ENCODE results near the gene RFX2. TPM values are rescaled to one million over a fixed set of nuclear protein-coding genes. Genes with fewer than 3 reads are reported as not detected.
"Not testable (repeated sequence)": the region's sequence is repeated elsewhere in the genome, so short reads cannot be mapped to it uniquely, and the experiment has no call there.

RFX2 gene
- total RNA-seq, 1 donor from 2014 or later, result 6.2 TPM

- Mint-ChIP-seq H3K9me3 (no peaks in the 10 kb centered on the region), H3K27me3 (ENCODE audit: insufficient read depth, low read depth) (peaks cover 4% of the 10 kb centered on the region), H3K4me1 (peaks cover 15% of the 10 kb centered on the region), H3K27ac (no peak overlapping the region), H3K36me3 (peaks cover 16% of the 10 kb centered on the region), H3K4me3 (no peak overlapping the region)
- Histone ChIP-seq H2AFZ (replicated peaks) (no peak overlapping the region), H3K9ac (no peak overlapping the region), H3F3A (ENCODE audit: low read depth) (no peaks in the 10 kb centered on the region), H3K36me3 (no peaks in the 10 kb centered on the region), H3K79me2 (ENCODE audit: low read depth) (no peaks in the 10 kb centered on the region), H3K27me3 (no peaks in the 10 kb centered on the region), H3K4me3 (no peak overlapping the region), H3K9me3 (ENCODE audit: low read depth) (no peaks in the 10 kb centered on the region), H3K27ac (no peak overlapping the region), H3K4me2 (no peak overlapping the region), H4K20me1 (ENCODE audit: low read depth) (no peaks in the 10 kb centered on the region), H3K4me1 (no peaks in the 10 kb centered on the region)
- no peak for DNase-seq (ENCODE audit: low spot score)
- TF ChIP-seq EZH2phosphoT487 (IDR thresholded peaks at IDR 0.05), result no peak
Observed at GRCh38 chr19:6010107-6010506, 100.2 kb downstream of the RFX2 start.

DNA sequence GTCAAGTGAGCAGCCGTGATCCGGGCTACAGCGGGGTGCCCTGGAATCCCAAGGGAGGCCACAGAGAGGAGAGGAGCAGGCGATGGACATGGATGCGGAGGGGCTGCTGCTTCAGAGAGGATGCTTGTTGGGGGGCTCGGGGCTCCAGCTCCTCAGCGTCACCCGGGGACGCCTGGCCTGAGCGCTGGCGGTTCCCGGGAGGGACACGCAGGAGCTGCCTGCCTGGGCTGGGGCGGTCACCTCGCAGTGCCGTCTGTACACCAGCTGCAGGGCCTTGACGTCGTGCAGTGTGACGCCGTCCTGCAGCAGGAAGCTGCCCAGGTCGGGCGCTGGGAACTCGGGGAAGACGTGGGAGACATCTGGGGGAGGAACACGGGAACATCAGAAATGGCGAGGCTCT, 102.4 kb downstream of the RFX2 start:
- Histone ChIP-seq H3K27me3 (no peaks in the 10 kb centered on the region), H3K9ac (no peak overlapping the region), H3F3A (ENCODE audit: low read depth) (no peaks in the 10 kb centered on the region), H3K36me3 (no peaks in the 10 kb centered on the region), H2AFZ (replicated peaks) (no peak overlapping the region), H3K4me2 (no peak overlapping the region), H3K4me3 (no peak overlapping the region), H3K4me1 (no peaks in the 10 kb centered on the region), H3K79me2 (ENCODE audit: low read depth) (no peaks in the 10 kb centered on the region), H3K9me3 (ENCODE audit: low read depth) (no peaks in the 10 kb centered on the region), H4K20me1 (ENCODE audit: low read depth) (no peaks in the 10 kb centered on the region), H3K27ac (no peak overlapping the region)
- Mint-ChIP-seq H3K27ac (no peak overlapping the region), H3K9me3 (no peaks in the 10 kb centered on the region), H3K4me3 (no peak overlapping the region), H3K36me3 (peaks cover 20% of the 10 kb centered on the region), H3K27me3 (ENCODE audit: insufficient read depth, low read depth) (peaks cover 4% of the 10 kb centered on the region), H3K4me1 (peaks cover 6% of the 10 kb centered on the region)
- DNase-seq (ENCODE audit: low spot score), result no peak
- TF ChIP-seq EZH2 (IDR thresholded peaks at IDR 0.05), result no peak
- TF ChIP-seq, protein P1, sequence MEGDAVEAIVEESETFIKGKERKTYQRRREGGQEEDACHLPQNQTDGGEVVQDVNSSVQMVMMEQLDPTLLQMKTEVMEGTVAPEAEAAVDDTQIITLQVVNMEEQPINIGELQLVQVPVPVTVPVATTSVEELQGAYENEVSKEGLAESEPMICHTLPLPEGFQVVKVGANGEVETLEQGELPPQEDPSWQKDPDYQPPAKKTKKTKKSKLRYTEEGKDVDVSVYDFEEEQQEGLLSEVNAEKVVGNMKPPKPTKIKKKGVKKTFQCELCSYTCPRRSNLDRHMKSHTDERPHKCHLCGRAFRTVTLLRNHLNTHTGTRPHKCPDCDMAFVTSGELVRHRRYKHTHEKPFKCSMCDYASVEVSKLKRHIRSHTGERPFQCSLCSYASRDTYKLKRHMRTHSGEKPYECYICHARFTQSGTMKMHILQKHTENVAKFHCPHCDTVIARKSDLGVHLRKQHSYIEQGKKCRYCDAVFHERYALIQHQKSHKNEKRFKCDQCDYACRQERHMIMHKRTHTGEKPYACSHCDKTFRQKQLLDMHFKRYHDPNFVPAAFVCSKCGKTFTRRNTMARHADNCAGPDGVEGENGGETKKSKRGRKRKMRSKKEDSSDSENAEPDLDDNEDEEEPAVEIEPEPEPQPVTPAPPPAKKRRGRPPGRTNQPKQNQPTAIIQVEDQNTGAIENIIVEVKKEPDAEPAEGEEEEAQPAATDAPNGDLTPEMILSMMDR (IDR thresholded peaks at IDR 0.05), result no peak
- TF ChIP-seq EZH2phosphoT487 (IDR thresholded peaks at IDR 0.05), result no peak

- Histone ChIP-seq H4K20me1 (ENCODE audit: low read depth) (no peaks in the 10 kb centered on the region), H3K27ac (no peak overlapping the region), H3F3A (ENCODE audit: low read depth) (no peaks in the 10 kb centered on the region), H3K79me2 (ENCODE audit: low read depth) (no peaks in the 10 kb centered on the region), H3K36me3 (no peaks in the 10 kb centered on the region), H3K27me3 (no peaks in the 10 kb centered on the region), H3K4me2 (no peak overlapping the region), H3K9ac (no peak overlapping the region), H3K4me3 (no peak overlapping the region), H3K9me3 (ENCODE audit: low read depth) (no peaks in the 10 kb centered on the region), H2AFZ (replicated peaks) (no peak overlapping the region), H3K4me1 (no peaks in the 10 kb centered on the region)
- Mint-ChIP-seq H3K27ac (no peak overlapping the region), H3K4me1 (peaks cover under 1% of the 10 kb centered on the region), H3K4me3 (no peak overlapping the region), H3K27me3 (ENCODE audit: insufficient read depth, low read depth) (peaks cover 4% of the 10 kb centered on the region), H3K36me3 (peaks cover 19% of the 10 kb centered on the region), H3K9me3 (no peaks in the 10 kb centered on the region)
- TF ChIP-seq, protein P1 (IDR thresholded peaks at IDR 0.05), result no peak
- TF ChIP-seq EZH2phosphoT487 (IDR thresholded peaks at IDR 0.05) (no peak), EZH2 (IDR thresholded peaks at IDR 0.05) (no peak)
- DNase-seq (ENCODE audit: low spot score), result no peak
Observed at GRCh38 chr19:6006896-6007295, 103.4 kb downstream of the RFX2 start.

DNA sequence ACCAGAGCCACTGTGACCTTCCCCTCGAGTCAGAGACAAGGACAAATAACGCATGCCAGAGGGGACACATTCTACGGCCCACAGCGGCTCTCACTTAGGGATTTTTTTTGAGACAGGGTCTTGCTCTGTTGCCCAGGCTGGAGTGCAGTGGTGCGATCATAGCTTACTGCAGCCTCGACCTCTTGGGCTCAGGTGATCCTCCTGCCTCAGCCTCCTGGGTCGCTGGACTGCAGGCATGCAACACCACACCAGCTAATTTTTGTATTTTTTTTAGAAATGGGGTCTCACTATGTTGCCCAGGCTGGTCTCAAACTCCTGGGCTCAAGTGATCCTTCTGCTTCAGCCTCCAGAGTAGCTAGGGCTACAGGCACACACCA, 104.2 kb downstream of the RFX2 start:
- not testable (repeated sequence) for H3F3A ChIP-seq (ENCODE audit: low read depth); H3K4me2 ChIP-seq; H4K20me1 ChIP-seq (ENCODE audit: low read depth); H3K27ac ChIP-seq; H3K27ac Mint-ChIP-seq; H2AFZ ChIP-seq (replicated peaks); DNase-seq (ENCODE audit: low spot score); H3K9ac ChIP-seq; H3K4me3 ChIP-seq; H3K79me2 ChIP-seq (ENCODE audit: low read depth); H3K27me3 ChIP-seq; H3K36me3 ChIP-seq; H3K9me3 Mint-ChIP-seq; H3K27me3 Mint-ChIP-seq (ENCODE audit: insufficient read depth, low read depth); H3K4me1 ChIP-seq; H3K9me3 ChIP-seq (ENCODE audit: low read depth); H3K4me3 Mint-ChIP-seq; H3K4me1 Mint-ChIP-seq
- H3K36me3 Mint-ChIP-seq, result peaks cover 21% of the 10 kb centered on the region
